Neural cell (in vitro differentiated cells): ENCODE data around the gene TSC1. TPM values are rescaled to one million over a fixed set of nuclear protein-coding genes. Genes with fewer than 3 reads are reported as not detected.
"Not testable (repeated sequence)": the region's sequence is repeated elsewhere in the genome, so short reads cannot be mapped to it uniquely, and the experiment has no call there.

Experiments
- H2AFZ ChIP-seq: fragments of 200-600, 300-800 bp; sonication (generic), shearing (Covaris generic); 2 replicates; pipeline ENCODE4 v1.6.0; 2014; ENCODE audit warnings: low read depth, mild to moderate bottlenecking, antibody characterized with exemption, low read length, moderate library complexity
- H3F3A ChIP-seq: fragments of 200-600 bp; shearing (Covaris generic); 2 replicates; pipeline ENCODE4 v1.6.1; 2016; ENCODE audit warnings: mild to moderate bottlenecking, moderate library complexity, mixed read lengths, antibody characterized with exemption, low read length; ENCODE audit not compliant: insufficient read depth, poor library complexity, severe bottlenecking
- H3K27ac ChIP-seq: fragments of 200-600, 300-800 bp; sonication (generic), shearing (Covaris generic); 2 replicates; pipeline ENCODE4 v1.5.1; 2014; ENCODE audit warnings: mild to moderate bottlenecking, low read length, moderate library complexity
- H3K27me3 ChIP-seq: fragments of 300-800, 200-600 bp; sonication (generic), shearing (Covaris generic); 2 replicates; pipeline ENCODE4 v1.6.0; 2014; ENCODE audit warnings: mild to moderate bottlenecking, low read depth, low read length, moderate library complexity; ENCODE audit not compliant: insufficient read depth
- H3K36me3 ChIP-seq: fragments of 300-800, 200-600 bp; sonication (generic), shearing (Covaris generic); 2 replicates; pipeline ENCODE4 v1.5.1; 2014; ENCODE audit warnings: mild to moderate bottlenecking, antibody characterized with exemption, low read length, moderate library complexity; ENCODE audit not compliant: insufficient read depth
- H3K4me2 ChIP-seq: fragments of 300-800, 200-600 bp; sonication (generic), shearing (Covaris generic); 2 replicates; pipeline ENCODE4 v1.6.0; 2014; ENCODE audit warnings: mild to moderate bottlenecking, low read length
- H3K4me3 ChIP-seq: fragments of 300-800, 200-600 bp; sonication (generic), shearing (Covaris generic); 2 replicates; pipeline ENCODE4 v1.5.1; 2014; ENCODE audit warnings: mild to moderate bottlenecking, low read length, moderate library complexity
- H3K79me2 ChIP-seq: fragments of 200-600 bp; shearing (Covaris generic); replicated peaks from 2 replicates; pipeline ENCODE4 v1.6.0; 2014; ENCODE audit warnings: mild to moderate bottlenecking, low read length, moderate library complexity; ENCODE audit not compliant: insufficient read depth
- H3K9ac ChIP-seq: fragments of 300-800, 200-600 bp; sonication (generic), shearing (Covaris generic); 2 replicates; pipeline ENCODE4 v1.6.1; 2016; ENCODE audit warnings: mild to moderate bottlenecking, low read length, mixed read lengths
- H3K9me2 ChIP-seq: fragments of 200-600 bp; shearing (Covaris generic); 2 replicates; pipeline ENCODE4 v1.6.1; 2016; ENCODE audit warnings: mild to moderate bottlenecking, low read length, mixed read lengths; ENCODE audit not compliant: insufficient read depth
- H3K9me3 ChIP-seq: fragments of 200-600, 300-800 bp; sonication (generic), shearing (Covaris generic); 2 replicates; pipeline ENCODE4 v1.6.1; 2016; ENCODE audit warnings: mild to moderate bottlenecking, mixed run types, low read length, moderate library complexity, mixed read lengths
- H4K20me1 ChIP-seq: fragments of 200-600 bp; shearing (Covaris generic); 2 replicates; pipeline ENCODE4 v1.6.1; 2016; ENCODE audit warnings: mild to moderate bottlenecking, mixed run types; ENCODE audit not compliant: insufficient read depth
- CTCF ChIP-seq: fragments of 450-650 bp; IDR thresholded peaks from 2 replicates; pipeline ENCODE4 v1.5.1; 2014; ENCODE audit warnings: antibody characterized with exemption, mild to moderate bottlenecking, moderate library complexity; ENCODE audit not compliant: poor library complexity, severe bottlenecking
- EP300 ChIP-seq: fragments of 450-650 bp; conservative IDR thresholded peaks from 2 replicates; pipeline ENCODE4 v1.6.1; 2014; ENCODE audit warnings: antibody characterized with exemption, mild to moderate bottlenecking, moderate library complexity; ENCODE audit not compliant: poor library complexity, severe bottlenecking
- EZH2 ChIP-seq: fragments of 200-600, 300-800 bp; shearing (Covaris generic), sonication (generic); IDR thresholded peaks from 2 replicates; pipeline ENCODE4 v1.6.1; 2014; ENCODE audit warnings: antibody characterized with exemption, low read length, borderline replicate concordance, mild to moderate bottlenecking; ENCODE audit not compliant: insufficient read depth, poor library complexity, severe bottlenecking
- MXI1 ChIP-seq: fragments of 450-650 bp; conservative IDR thresholded peaks from 2 replicates; pipeline ENCODE4 v1.6.1; 2014; ENCODE audit warnings: antibody characterized with exemption, mild to moderate bottlenecking; ENCODE audit not compliant: poor library complexity, severe bottlenecking
- POLR2AphosphoS5 ChIP-seq: IDR thresholded peaks from 2 replicates; pipeline ENCODE4 v1.6.1; 2012
- RAD21 ChIP-seq: fragments of 450-650 bp; conservative IDR thresholded peaks from 2 replicates; pipeline ENCODE4 v1.6.1; 2014; ENCODE audit warnings: antibody characterized with exemption, mild to moderate bottlenecking, moderate library complexity
- SMC3 ChIP-seq: fragments of 450-650 bp; conservative IDR thresholded peaks from 2 replicates; pipeline ENCODE4 v1.6.1; 2014; ENCODE audit warnings: antibody characterized with exemption, mild to moderate bottlenecking, moderate library complexity; ENCODE audit not compliant: poor library complexity
- TAF1 ChIP-seq: IDR thresholded peaks from 2 replicates; pipeline ENCODE4 v1.6.1; 2012; ENCODE audit warnings: low read depth
- polyA plus RNA-seq: library from polyadenylated mRNA; depleted of rRNA; stranded (reverse); fragments of >200 nt; gene quantifications from 2 replicates; pipeline ENCODE4 v1.2.3, GENCODE V29; 2014
- TF ChIP-seq, protein P1 (sequence below): IDR thresholded peaks from 2 replicates; pipeline ENCODE4 v1.6.1; 2012; ENCODE audit warnings: borderline replicate concordance

The TSC1 gene
- polyA plus RNA-seq, 1 donor from 2014 or later, result 47.1 TPM

DNA sequence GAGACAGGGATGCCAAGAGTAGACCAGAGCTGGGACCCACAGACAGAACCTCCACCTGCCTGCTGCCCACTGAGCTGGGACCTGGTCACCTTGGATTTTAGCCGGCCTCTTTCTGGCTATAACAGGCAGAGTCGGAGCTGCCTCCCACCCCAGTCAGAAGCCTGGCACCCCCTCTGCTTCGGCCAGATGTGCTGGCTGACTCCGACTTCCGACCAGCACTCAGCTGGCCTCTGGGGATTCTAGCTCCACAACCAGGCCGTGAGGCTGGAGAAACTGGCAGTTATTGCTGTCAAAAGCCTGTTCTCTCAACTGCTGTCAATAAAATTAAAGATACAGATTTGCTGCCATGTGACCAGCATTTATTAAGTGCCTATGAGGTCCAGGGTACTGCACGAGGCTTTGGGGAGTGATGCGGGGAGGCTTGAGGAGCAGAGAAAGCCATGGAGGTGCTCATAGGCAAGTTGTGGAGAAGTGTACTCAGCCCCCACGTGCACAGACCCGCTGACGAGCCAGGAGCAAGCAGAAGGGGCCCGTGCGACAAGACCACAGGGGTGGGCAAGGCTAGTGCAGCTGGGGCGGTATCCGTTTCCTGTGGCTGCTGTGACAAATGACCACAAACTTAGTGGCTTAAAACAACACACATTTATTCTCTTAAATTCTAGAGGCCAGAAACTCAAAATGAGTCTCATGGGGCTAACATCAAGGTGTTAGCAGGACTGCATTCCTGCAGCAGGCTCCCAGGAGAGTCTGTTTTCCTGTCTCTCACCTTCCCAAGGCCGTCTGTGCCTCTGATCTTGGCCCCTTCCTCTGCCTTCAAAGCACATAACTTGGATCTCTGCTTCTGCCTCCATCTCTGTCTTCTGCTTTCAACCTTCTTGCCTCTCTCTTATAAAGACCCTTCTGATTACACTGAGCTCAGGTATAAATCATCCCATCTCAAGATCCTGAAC lies 47.2 kb upstream of the TSC1 start:
- no peaks in the 10 kb centered on the region for H3K79me2 ChIP-seq
- H3K4me2 ChIP-seq, result no peak overlapping the region
- H3K9me2 ChIP-seq, result no peaks in the 10 kb centered on the region
- no peak overlapping the region for H3K27ac ChIP-seq
- H3K27me3 ChIP-seq, result no peaks in the 10 kb centered on the region
- no peaks in the 10 kb centered on the region for H4K20me1 ChIP-seq
- H3F3A ChIP-seq, result no peaks in the 10 kb centered on the region
- no peaks in the 10 kb centered on the region for H3K9me3 ChIP-seq
- H3K36me3 ChIP-seq, result no peaks in the 10 kb centered on the region
- no peak overlapping the region for H2AFZ ChIP-seq
- H3K9ac ChIP-seq, result no peak overlapping the region
- no peak for TF ChIP-seq SMC3
- H3K4me3 ChIP-seq, result no peak overlapping the region

- no peak overlapping the region for H3K9ac ChIP-seq
- H3K27ac ChIP-seq, result no peak overlapping the region
- no peaks in the 10 kb centered on the region for H3K9me3 ChIP-seq
- no peaks in the 10 kb centered on the region for H3K27me3 ChIP-seq
- no peaks in the 10 kb centered on the region for H3K36me3 ChIP-seq
- no peak overlapping the region for H2AFZ ChIP-seq
- no peaks in the 10 kb centered on the region for H4K20me1 ChIP-seq
- H3K9me2 ChIP-seq, result no peaks in the 10 kb centered on the region
- TF ChIP-seq RAD21, result no peak
- no peak for TF ChIP-seq EP300
- TF ChIP-seq MXI1, result no peak
- no peak for TF ChIP-seq SMC3
- no peak for TF ChIP-seq TAF1
- no peak for TF ChIP-seq POLR2AphosphoS5
- TF ChIP-seq CTCF, result no peak
- TF ChIP-seq, protein P1, sequence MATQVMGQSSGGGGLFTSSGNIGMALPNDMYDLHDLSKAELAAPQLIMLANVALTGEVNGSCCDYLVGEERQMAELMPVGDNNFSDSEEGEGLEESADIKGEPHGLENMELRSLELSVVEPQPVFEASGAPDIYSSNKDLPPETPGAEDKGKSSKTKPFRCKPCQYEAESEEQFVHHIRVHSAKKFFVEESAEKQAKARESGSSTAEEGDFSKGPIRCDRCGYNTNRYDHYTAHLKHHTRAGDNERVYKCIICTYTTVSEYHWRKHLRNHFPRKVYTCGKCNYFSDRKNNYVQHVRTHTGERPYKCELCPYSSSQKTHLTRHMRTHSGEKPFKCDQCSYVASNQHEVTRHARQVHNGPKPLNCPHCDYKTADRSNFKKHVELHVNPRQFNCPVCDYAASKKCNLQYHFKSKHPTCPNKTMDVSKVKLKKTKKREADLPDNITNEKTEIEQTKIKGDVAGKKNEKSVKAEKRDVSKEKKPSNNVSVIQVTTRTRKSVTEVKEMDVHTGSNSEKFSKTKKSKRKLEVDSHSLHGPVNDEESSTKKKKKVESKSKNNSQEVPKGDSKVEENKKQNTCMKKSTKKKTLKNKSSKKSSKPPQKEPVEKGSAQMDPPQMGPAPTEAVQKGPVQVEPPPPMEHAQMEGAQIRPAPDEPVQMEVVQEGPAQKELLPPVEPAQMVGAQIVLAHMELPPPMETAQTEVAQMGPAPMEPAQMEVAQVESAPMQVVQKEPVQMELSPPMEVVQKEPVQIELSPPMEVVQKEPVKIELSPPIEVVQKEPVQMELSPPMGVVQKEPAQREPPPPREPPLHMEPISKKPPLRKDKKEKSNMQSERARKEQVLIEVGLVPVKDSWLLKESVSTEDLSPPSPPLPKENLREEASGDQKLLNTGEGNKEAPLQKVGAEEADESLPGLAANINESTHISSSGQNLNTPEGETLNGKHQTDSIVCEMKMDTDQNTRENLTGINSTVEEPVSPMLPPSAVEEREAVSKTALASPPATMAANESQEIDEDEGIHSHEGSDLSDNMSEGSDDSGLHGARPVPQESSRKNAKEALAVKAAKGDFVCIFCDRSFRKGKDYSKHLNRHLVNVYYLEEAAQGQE, result no peak
- TF ChIP-seq EZH2, result no peak
- H3K4me3 ChIP-seq, result no peak overlapping the region
- H3K79me2 ChIP-seq, result no peaks in the 10 kb centered on the region
- H3F3A ChIP-seq, result no peaks in the 10 kb centered on the region
- no peak overlapping the region for H3K4me2 ChIP-seq
Measured at GRCh38 chr9:132990781-132991180, 46.4 kb upstream of the TSC1 start.

DNA sequence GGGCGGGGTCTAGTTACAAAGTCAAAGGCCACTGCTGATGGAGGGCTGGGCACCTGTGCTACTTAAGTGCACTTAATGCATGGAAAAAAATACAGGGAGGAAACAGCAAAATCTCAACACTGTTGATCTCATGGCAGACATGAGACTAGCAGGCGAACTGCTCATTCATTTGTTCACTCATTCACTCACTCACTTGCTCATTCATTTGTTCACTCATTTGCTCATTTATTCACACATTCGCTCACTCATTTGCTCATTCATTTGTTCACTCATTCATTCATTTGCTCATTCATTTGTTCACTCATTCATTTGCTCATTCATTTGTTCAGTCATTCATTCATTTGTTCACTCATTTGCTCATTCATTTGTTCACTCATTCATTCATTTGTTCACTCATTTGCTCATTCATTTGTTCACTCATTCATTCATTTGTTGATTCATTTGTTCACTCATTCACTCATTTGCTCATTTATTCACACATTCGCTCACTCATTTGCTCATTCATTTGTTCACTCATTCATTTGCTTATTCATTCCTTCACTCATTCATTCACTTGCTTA lies 45.7 kb upstream of the TSC1 start:
- not testable (repeated sequence) for H2AFZ ChIP-seq, H4K20me1 ChIP-seq, H3K9ac ChIP-seq, H3K9me2 ChIP-seq, H3K9me3 ChIP-seq, H3K36me3 ChIP-seq, H3K27me3 ChIP-seq, H3K4me3 ChIP-seq, H3K79me2 ChIP-seq, H3K27ac ChIP-seq, H3F3A ChIP-seq, H3K4me2 ChIP-seq
